Activated CD8-positive, alpha-beta memory T cell treated with anti-CD3 and anti-CD28 coated beads, Interleukin-2, amount 50 U/mL, for 24 hours (primary cell): ENCODE data around the gene ISCA2.

Source experiments
- DNase-seq: peaks from one replicate; pipeline ENCODE4 v3.0.0-alpha.2; 2020; ENCODE audit errors: extremely low read depth

Gene ISCA2

GRCh38 chr14:74508292-74508731 is 14.7 kb downstream of the ISCA2 start:
- DNase-seq = no peak

- DNase-seq = no peak
Measured at GRCh38 chr14:74508844-74509428, 15.4 kb downstream of the ISCA2 start.

- DNase-seq = no peak
Measured at GRCh38 chr14:74509587-74510222, 16.1 kb downstream of the ISCA2 start.

- DNase-seq = no peak
Measured at GRCh38 chr14:74510223-74510931, 16.8 kb downstream of the ISCA2 start.

- no peak for DNase-seq
Measured at GRCh38 chr14:74510959-74511409, 17.4 kb downstream of the ISCA2 start.

- no peak for DNase-seq
Measured at GRCh38 chr14:74511966-74512830, 18.6 kb downstream of the ISCA2 start.

- no peak for DNase-seq
Measured at GRCh38 chr14:74514471-74514941, 20.9 kb downstream of the ISCA2 start.

- no peak for DNase-seq
Measured at GRCh38 chr14:74515891-74516412, 22.4 kb downstream of the ISCA2 start.

GRCh38 chr14:74516451-74517160 is 23.0 kb downstream of the ISCA2 start:
- DNase-seq = no peak

GRCh38 chr14:74517731-74518130 is 24.2 kb downstream of the ISCA2 start:
- no peak for DNase-seq

- DNase-seq = no peak
Measured at GRCh38 chr14:74518221-74518620, 24.7 kb downstream of the ISCA2 start.

- DNase-seq = no peak
Measured at GRCh38 chr14:74519316-74520074, 25.9 kb downstream of the ISCA2 start.

- no peak for DNase-seq
Measured at GRCh38 chr14:74521756-74522155, 28.2 kb downstream of the ISCA2 start.

- DNase-seq = no peak
Measured at GRCh38 chr14:74522740-74523139, 29.2 kb downstream of the ISCA2 start.

GRCh38 chr14:74524076-74524811 is 30.7 kb downstream of the ISCA2 start:
- DNase-seq = no peak

GRCh38 chr14:74524812-74525135 is 31.2 kb downstream of the ISCA2 start:
- DNase-seq = no peak

- no peak for DNase-seq
Measured at GRCh38 chr14:74525361-74525851, 31.8 kb downstream of the ISCA2 start.

GRCh38 chr14:74526854-74527585 is 33.5 kb downstream of the ISCA2 start:
- DNase-seq = no peak

GRCh38 chr14:74527736-74528280 is 34.2 kb downstream of the ISCA2 start:
- no peak for DNase-seq
